ENCODE results near the gene MEIOSIN. TPM values are rescaled to one million over a fixed set of nuclear protein-coding genes. Genes with fewer than 3 reads are reported as not detected.

The MEIOSIN gene
- total and polyA plus RNA-seq, 9 of the 15 experiments (the other 6 are each of a cell fraction or from before 2014, with no cell fraction given), result 0.06 to 2.0 (median 0.76) TPM

DNA sequence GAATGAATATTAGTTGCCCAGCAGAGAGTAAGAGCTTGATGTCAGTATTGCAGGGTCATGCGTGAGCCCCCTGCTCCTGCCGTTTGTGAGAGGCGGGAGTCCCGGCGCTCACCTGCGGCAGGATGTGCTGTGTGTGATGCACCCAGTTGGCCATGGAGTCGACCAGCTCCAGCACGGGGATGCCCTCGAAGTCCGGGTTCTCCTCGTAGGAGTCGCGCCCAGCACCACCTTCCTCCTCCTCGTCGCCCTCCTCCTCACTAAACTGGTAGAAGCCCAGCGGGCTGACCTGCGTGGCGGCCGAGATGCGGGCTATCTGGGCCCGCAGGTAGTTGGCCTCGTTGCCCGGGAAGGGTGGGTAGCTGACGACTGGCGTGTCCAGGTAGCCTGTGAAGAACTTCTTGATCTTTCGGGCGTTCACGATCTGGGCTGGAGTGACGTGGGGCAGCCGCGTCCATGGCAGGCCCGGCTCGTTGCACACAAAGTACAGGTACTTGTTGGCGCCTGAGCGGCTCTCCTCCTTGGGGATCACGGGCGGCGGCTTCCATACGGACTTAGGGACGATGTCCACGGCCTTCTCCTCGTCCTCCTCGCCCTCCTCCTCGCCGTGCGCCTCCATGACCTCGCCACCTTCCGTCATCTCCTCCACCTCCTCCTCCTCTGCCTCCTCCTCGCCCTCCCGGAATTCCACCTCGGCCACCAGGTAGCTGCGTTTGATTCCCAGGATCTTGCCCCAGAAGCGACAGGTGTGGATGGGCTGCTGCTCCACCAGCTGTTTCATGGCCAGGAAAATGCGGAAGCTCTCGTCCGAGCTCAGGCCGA is 71.1 kb downstream of the MEIOSIN start:
- Histone ChIP-seq H3K9ac (ENCODE audit: insufficient read depth in 1 of 2, low read depth in 2 of 2, low read length in 2 of 2) (0 out of 4 replicates have a peak overlapping the region, but pooled peaks of 1 of the 2 experiments have one; percentile 58), H3K4me3 (no peak overlapping the region), H3K27me3 (ENCODE audit: control insufficient read depth in 2 of 2, insufficient read depth in 2 of 2, low read length in 2 of 2) (no peaks in the 10 kb centered on the region), H3K27ac (ENCODE audit: extremely low read depth, low read depth, low read length) (no peak overlapping the region), H3K36me3 (ENCODE audit: control insufficient read depth, insufficient read depth, low read length) (no peaks in the 10 kb centered on the region), H2AFZ (ENCODE audit: low read depth, low read length) (no peak overlapping the region), H3K4me1 (replicated peaks in 1 of 2; ENCODE audit: control insufficient read depth in 2 of 2, insufficient read depth in 2 of 2, low read length in 2 of 2) (peaks cover 5 to 25% of the 10 kb centered on the region in 2 experiments; a peak in 4 of 5 replicates), H3K4me2 (ENCODE audit: insufficient read depth, low read length) (no peak overlapping the region), H3K9me1 (ENCODE audit: control insufficient read depth, insufficient read depth, low read length) (no peaks in the 10 kb centered on the region), H4K20me1 (replicated peaks; ENCODE audit: control insufficient read depth, insufficient read depth, low read length) (no peaks in the 10 kb centered on the region), H3K9me3 (replicated peaks; ENCODE audit: control insufficient read depth, insufficient read depth, low read depth, low read length) (no peaks in the 10 kb centered on the region), H3K79me2 (ENCODE audit: control insufficient read depth, insufficient read depth, low read length) (no peaks in the 10 kb centered on the region)
- intact Hi-C loops (cut with micrococcal nuclease) (no loop called here), in situ Hi-C loops (cut with MboI) (loop anchor here (10.0 kb wide), 1 partner anchor 200 kb away; no protein-coding TSS in a partner anchor)
- DNase-seq (ENCODE audit: extremely low read depth in 1 of 4, low spot score in 3 of 4) (no peak), FAIRE-seq (no peak), ATAC-seq (no peak)
- CTCF ChIA-PET (ENCODE audit: low intra/inter-chr PET ratio), result no interaction called here
- POLR2A ChIA-PET, result interaction anchor here (2.0 kb wide), 1 partner anchor 11 kb away, joined by 6 read pairs; the partner anchor contains the start of gene DMWD
- 72% methylated on average over 43 of the region's 57 CpGs for WGBS (ENCODE audit: insufficient coverage, low coverage, missing lambda C conversion rate)
- no TSS peak for BruUV-seq (replicated peaks)
- TF ChIP-seq, protein P1, sequence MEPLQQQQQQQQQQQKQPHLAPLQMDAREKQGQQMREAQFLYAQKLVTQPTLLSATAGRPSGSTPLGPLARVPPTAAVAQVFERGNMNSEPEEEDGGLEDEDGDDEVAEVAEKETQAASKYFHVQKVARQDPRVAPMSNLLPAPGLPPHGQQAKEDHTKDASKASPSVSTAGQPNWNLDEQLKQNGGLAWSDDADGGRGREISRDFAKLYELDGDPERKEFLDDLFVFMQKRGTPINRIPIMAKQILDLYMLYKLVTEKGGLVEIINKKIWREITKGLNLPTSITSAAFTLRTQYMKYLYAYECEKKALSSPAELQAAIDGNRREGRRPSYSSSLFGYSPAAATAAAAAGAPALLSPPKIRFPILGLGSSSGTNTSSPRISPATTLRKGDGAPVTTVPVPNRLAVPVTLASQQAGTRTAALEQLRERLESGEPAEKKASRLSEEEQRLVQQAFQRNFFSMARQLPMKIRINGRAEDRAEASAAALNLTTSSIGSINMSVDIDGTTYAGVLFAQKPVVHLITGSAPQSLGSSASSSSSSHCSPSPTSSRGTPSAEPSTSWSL (CRISPR knock-in tag; IDR thresholded peaks at IDR 0.05; ENCODE audit: borderline replicate concordance), result no peak
- TF ChIP-seq FOS (IDR thresholded peaks at IDR 0.05; ENCODE audit: extremely low read depth, insufficient read length), result no peak
- no peak for TF ChIP-seq ZNF830 (CRISPR knock-in tag; IDR thresholded peaks at IDR 0.05)
- no peak for TF ChIP-seq MXI1 (IDR thresholded peaks at IDR 0.05; ENCODE audit: low read depth, low read length)
- TF ChIP-seq, protein P2, sequence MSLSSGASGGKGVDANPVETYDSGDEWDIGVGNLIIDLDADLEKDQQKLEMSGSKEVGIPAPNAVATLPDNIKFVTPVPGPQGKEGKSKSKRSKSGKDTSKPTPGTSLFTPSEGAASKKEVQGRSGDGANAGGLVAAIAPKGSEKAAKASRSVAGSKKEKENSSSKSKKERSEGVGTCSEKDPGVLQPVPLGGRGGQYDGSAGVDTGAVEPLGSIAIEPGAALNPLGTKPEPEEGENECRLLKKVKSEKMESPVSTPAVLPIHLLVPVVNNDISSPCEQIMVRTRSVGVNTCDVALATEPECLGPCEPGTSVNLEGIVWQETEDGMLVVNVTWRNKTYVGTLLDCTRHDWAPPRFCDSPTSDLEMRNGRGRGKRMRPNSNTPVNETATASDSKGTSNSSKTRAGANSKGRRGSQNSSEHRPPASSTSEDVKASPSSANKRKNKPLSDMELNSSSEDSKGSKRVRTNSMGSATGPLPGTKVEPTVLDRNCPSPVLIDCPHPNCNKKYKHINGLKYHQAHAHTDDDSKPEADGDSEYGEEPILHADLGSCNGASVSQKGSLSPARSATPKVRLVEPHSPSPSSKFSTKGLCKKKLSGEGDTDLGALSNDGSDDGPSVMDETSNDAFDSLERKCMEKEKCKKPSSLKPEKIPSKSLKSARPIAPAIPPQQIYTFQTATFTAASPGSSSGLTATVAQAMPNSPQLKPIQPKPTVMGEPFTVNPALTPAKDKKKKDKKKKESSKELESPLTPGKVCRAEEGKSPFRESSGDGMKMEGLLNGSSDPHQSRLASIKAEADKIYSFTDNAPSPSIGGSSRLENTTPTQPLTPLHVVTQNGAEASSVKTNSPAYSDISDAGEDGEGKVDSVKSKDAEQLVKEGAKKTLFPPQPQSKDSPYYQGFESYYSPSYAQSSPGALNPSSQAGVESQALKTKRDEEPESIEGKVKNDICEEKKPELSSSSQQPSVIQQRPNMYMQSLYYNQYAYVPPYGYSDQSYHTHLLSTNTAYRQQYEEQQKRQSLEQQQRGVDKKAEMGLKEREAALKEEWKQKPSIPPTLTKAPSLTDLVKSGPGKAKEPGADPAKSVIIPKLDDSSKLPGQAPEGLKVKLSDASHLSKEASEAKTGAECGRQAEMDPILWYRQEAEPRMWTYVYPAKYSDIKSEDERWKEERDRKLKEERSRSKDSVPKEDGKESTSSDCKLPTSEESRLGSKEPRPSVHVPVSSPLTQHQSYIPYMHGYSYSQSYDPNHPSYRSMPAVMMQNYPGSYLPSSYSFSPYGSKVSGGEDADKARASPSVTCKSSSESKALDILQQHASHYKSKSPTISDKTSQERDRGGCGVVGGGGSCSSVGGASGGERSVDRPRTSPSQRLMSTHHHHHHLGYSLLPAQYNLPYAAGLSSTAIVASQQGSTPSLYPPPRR (CRISPR knock-in tag; IDR thresholded peaks at IDR 0.05; ENCODE audit: borderline replicate concordance), result no peak
- no peak for TF ChIP-seq HDAC6 (IDR thresholded peaks at IDR 0.05; ENCODE audit: low read depth, low read length)
- no peak for TF ChIP-seq ZSCAN29 (IDR thresholded peaks at IDR 0.05)
- TF ChIP-seq ZNF668 (CRISPR knock-in tag; IDR thresholded peaks at IDR 0.05), result no peak
- TF ChIP-seq SRF (CRISPR knock-in tag; IDR thresholded peaks at IDR 0.05), result no peak
- no peak for TF ChIP-seq CHD2 (IDR thresholded peaks at IDR 0.05; ENCODE audit: low read depth, low read length)
- no peak for TF ChIP-seq FOXK2 (conservative IDR thresholded peaks at IDR 0.05 in 1 of 2, IDR thresholded peaks at IDR 0.05 in 1 of 2; ENCODE audit: low read depth in 2 of 2)
- no peak for TF ChIP-seq ZC3H8 (IDR thresholded peaks at IDR 0.05)
- TF ChIP-seq EP400 (IDR thresholded peaks at IDR 0.05), result no peak
- TF ChIP-seq MECOM (CRISPR knock-in tag; IDR thresholded peaks at IDR 0.05), result no peak
- TF ChIP-seq ATF1 (CRISPR knock-in tag; IDR thresholded peaks at IDR 0.05), result no peak
- TF ChIP-seq ATF1 (tag; IDR thresholded peaks at IDR 0.05), result no peak
- TF ChIP-seq DIDO1 (tag; IDR thresholded peaks at IDR 0.05; ENCODE audit: low read depth), result no peak
- no peak for TF ChIP-seq ZC3H4 (CRISPR knock-in tag; IDR thresholded peaks at IDR 0.05; ENCODE audit: borderline replicate concordance)
